Panc1 (cell line): ENCODE results near the gene RUNX1. TPM values are rescaled to one million over a fixed set of nuclear protein-coding genes. Genes with fewer than 3 reads are reported as not detected.

Experiments
- ATAC-seq: fragments of 200-7000 bp; cut with Tn5 transposase; 2 replicates; pipeline ENCODE4 v1.9.1; 2020; ENCODE audit warnings: mild to moderate bottlenecking, moderate library complexity
- BruUV-seq: library from RNA; stranded (reverse); fragments of 400-500 nt; replicated peaks from 2 replicates; lab custom pipeline; 2021; lab: Mats Ljungman, UMichigan
- CTCF ChIA-PET: fragments of 300-600 bp; sonication (Branson Sonifier 250); formaldehyde crosslinking; loops from one replicate; lab custom pipeline; 2022; ENCODE audit warnings: antibody characterized with exemption; lab: Charles Lee
- POLR2A ChIA-PET: fragments of 300-600 bp; sonication (Branson Sonifier 250); formaldehyde crosslinking; loops from one replicate; lab custom pipeline; 2022; ENCODE audit warnings: antibody characterized with exemption; lab: Charles Lee
- DNase-seq: peaks from one replicate; pipeline ENCODE4 v3.0.0-alpha.2; 2010; ENCODE audit warnings: low read depth, low spot score
- H3K27ac ChIP-seq: 2 replicates; pipeline ENCODE4 v1.5.1; 2011; ENCODE audit warnings: mild to moderate bottlenecking, low read length, inconsistent platforms
- H3K27me3 ChIP-seq: fragments of 200-500 bp; sonication (Bioruptor generic); 2 replicates; pipeline ENCODE4 v1.6.0; 2014; ENCODE audit warnings: low read length, inconsistent platforms; ENCODE audit not compliant: control insufficient read depth, insufficient read depth
- H3K36me3 ChIP-seq: fragments of 200-500 bp; sonication (Bioruptor generic); 2 replicates; pipeline ENCODE4 v1.5.1; 2014; ENCODE audit warnings: inconsistent platforms, mild to moderate bottlenecking, low read length, moderate library complexity; ENCODE audit not compliant: control insufficient read depth, insufficient read depth
- H3K4me1 ChIP-seq: 2 replicates; pipeline ENCODE4 v1.5.1; 2011; ENCODE audit warnings: inconsistent platforms, mild to moderate bottlenecking, low read length, moderate library complexity; ENCODE audit not compliant: control insufficient read depth, insufficient read depth
- H3K4me3 ChIP-seq, 2 experiments: 2 replicates each; pipeline ENCODE4 v1.5.1; 2011 to 2012; ENCODE audit warnings: low read depth in 2 of 2, low read length in 2 of 2, mild to moderate bottlenecking in 2 of 2, inconsistent platforms in 1 of 2, moderate library complexity in 1 of 2
- H3K9me3 ChIP-seq: fragments of 200-500 bp; sonication (Bioruptor generic); 2 replicates; pipeline ENCODE4 v1.5.1; 2014; ENCODE audit warnings: low read depth, mild to moderate bottlenecking, inconsistent platforms, low read length, moderate library complexity; ENCODE audit not compliant: control insufficient read depth, insufficient read depth
- POLR2AphosphoS5 ChIP-seq: IDR thresholded peaks from 2 replicates; pipeline ENCODE4 v1.6.1; 2012; ENCODE audit warnings: mild to moderate bottlenecking, low read depth, low read length, moderate library complexity
- SIN3A ChIP-seq: IDR thresholded peaks from 2 replicates; pipeline ENCODE4 v1.6.1; 2012; ENCODE audit warnings: low read depth, mild to moderate bottlenecking, low read length, moderate library complexity, borderline replicate concordance; ENCODE audit not compliant: insufficient read depth
- TCF7L2 ChIP-seq: IDR thresholded peaks from 2 replicates; pipeline ENCODE4 v1.6.1; 2011; ENCODE audit warnings: mild to moderate bottlenecking, low read depth, low read length, inconsistent platforms
- in situ Hi-C: cut with HindIII; loops from 2 replicates; pipeline ENCODE4 v1.10.0; 2016; ENCODE audit warnings: low sequenced_read_pairs, low pct_unique_long_range_greater_than_20kb
- intact Hi-C: fragments of 100-400 bp; cut with micrococcal nuclease; formaldehyde crosslinking; loops from one replicate; pipeline ENCODE4 v1.10.0; 2022; ENCODE audit not compliant: unreplicated experiment
- total RNA-seq: library from RNA; stranded (reverse); gene quantifications from one replicate; pipeline ENCODE4 v1.2.1, GENCODE V29; 2021; ENCODE audit not compliant: unreplicated experiment
- TF ChIP-seq, protein P1 (sequence below), 2 experiments: IDR thresholded peaks; 2 replicates each; pipeline ENCODE4 v1.6.1; 2011 to 2012; ENCODE audit warnings: low read depth in 2 of 2, control low read depth in 1 of 2, low read length in 1 of 2, mild to moderate bottlenecking in 1 of 2, moderate library complexity in 1 of 2; ENCODE audit not compliant: insufficient read depth in 1 of 2
- TF ChIP-seq, protein P2 (sequence below): fragments of 450-650 bp; IDR thresholded peaks from 2 replicates; pipeline ENCODE4 v1.5.1; 2017; ENCODE audit warnings: mild to moderate bottlenecking

The RUNX1 gene
- total RNA-seq, 1 experiment from 2014 or later, result 22.4 TPM

- no peak for ATAC-seq
- Histone ChIP-seq H3K4me3 (no peak overlapping the region), H3K27ac (no peak overlapping the region), H3K36me3 (peaks cover 2% of the 10 kb centered on the region; the same call in 1 of the 2 replicates), H3K9me3 (no peaks in the 10 kb centered on the region), H3K4me1 (no peaks in the 10 kb centered on the region), H3K27me3 (no peaks in the 10 kb centered on the region)
- in situ Hi-C loops, result no loop called here
- intact Hi-C loops, result no loop called here
- BruUV-seq, result no TSS peak
- DNase-seq, result no peak
- TF ChIP-seq TCF7L2 (no peak), POLR2AphosphoS5 (no peak), SIN3A (no peak)
- TF ChIP-seq, protein P1, sequence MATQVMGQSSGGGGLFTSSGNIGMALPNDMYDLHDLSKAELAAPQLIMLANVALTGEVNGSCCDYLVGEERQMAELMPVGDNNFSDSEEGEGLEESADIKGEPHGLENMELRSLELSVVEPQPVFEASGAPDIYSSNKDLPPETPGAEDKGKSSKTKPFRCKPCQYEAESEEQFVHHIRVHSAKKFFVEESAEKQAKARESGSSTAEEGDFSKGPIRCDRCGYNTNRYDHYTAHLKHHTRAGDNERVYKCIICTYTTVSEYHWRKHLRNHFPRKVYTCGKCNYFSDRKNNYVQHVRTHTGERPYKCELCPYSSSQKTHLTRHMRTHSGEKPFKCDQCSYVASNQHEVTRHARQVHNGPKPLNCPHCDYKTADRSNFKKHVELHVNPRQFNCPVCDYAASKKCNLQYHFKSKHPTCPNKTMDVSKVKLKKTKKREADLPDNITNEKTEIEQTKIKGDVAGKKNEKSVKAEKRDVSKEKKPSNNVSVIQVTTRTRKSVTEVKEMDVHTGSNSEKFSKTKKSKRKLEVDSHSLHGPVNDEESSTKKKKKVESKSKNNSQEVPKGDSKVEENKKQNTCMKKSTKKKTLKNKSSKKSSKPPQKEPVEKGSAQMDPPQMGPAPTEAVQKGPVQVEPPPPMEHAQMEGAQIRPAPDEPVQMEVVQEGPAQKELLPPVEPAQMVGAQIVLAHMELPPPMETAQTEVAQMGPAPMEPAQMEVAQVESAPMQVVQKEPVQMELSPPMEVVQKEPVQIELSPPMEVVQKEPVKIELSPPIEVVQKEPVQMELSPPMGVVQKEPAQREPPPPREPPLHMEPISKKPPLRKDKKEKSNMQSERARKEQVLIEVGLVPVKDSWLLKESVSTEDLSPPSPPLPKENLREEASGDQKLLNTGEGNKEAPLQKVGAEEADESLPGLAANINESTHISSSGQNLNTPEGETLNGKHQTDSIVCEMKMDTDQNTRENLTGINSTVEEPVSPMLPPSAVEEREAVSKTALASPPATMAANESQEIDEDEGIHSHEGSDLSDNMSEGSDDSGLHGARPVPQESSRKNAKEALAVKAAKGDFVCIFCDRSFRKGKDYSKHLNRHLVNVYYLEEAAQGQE (IDR thresholded peaks at IDR 0.05; ENCODE audit: insufficient read depth in 1 of 2, low read depth in 2 of 2, low read length in 1 of 2), result no peak
- TF ChIP-seq, protein P2, sequence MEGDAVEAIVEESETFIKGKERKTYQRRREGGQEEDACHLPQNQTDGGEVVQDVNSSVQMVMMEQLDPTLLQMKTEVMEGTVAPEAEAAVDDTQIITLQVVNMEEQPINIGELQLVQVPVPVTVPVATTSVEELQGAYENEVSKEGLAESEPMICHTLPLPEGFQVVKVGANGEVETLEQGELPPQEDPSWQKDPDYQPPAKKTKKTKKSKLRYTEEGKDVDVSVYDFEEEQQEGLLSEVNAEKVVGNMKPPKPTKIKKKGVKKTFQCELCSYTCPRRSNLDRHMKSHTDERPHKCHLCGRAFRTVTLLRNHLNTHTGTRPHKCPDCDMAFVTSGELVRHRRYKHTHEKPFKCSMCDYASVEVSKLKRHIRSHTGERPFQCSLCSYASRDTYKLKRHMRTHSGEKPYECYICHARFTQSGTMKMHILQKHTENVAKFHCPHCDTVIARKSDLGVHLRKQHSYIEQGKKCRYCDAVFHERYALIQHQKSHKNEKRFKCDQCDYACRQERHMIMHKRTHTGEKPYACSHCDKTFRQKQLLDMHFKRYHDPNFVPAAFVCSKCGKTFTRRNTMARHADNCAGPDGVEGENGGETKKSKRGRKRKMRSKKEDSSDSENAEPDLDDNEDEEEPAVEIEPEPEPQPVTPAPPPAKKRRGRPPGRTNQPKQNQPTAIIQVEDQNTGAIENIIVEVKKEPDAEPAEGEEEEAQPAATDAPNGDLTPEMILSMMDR, result no peak
- ChIA-PET CTCF (no interaction called here), POLR2A (no interaction called here)
These were observed 184.5 kb downstream of the RUNX1 start for GRCh38 chr21:34864370-34865149.

DNA sequence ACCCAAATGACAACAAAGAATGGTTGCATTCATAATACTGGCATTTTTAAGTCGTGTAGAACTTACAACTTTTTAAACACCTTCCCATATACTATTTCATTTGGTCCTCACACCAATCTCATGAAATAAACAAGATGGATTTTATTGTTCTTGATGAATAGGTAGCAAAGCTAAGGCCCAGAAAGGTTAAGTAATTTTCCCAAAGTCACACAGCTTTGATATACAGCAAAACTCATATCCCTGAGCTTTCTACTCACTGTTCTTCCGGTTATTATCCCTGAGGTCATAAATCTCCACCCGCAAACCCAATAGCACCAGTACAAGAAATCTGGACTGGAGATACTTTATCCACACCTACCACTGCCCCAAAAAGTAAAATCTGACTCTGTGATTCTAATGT lies 186.2 kb downstream of the RUNX1 start:
- Histone ChIP-seq H3K27ac (no peak overlapping the region), H3K36me3 (peaks cover 3% of the 10 kb centered on the region; the same call in 1 of the 2 replicates), H3K9me3 (no peaks in the 10 kb centered on the region), H3K27me3 (no peaks in the 10 kb centered on the region), H3K4me1 (no peaks in the 10 kb centered on the region), H3K4me3 (no peak overlapping the region)
- BruUV-seq, result no TSS peak
- TF ChIP-seq SIN3A (no peak), TCF7L2 (no peak), POLR2AphosphoS5 (no peak)
- TF ChIP-seq, protein P2, result no peak
- TF ChIP-seq, protein P1 (IDR thresholded peaks at IDR 0.05; ENCODE audit: insufficient read depth in 1 of 2, low read depth in 2 of 2, low read length in 1 of 2), result no peak
- intact Hi-C loops (no loop called here), in situ Hi-C loops (no loop called here)
- DNase-seq (no peak), ATAC-seq (no peak)
- ChIA-PET CTCF (no interaction called here), POLR2A (no interaction called here)
